ENCODE data around the gene PPP1R15B.

Gene PPP1R15B

DNA sequence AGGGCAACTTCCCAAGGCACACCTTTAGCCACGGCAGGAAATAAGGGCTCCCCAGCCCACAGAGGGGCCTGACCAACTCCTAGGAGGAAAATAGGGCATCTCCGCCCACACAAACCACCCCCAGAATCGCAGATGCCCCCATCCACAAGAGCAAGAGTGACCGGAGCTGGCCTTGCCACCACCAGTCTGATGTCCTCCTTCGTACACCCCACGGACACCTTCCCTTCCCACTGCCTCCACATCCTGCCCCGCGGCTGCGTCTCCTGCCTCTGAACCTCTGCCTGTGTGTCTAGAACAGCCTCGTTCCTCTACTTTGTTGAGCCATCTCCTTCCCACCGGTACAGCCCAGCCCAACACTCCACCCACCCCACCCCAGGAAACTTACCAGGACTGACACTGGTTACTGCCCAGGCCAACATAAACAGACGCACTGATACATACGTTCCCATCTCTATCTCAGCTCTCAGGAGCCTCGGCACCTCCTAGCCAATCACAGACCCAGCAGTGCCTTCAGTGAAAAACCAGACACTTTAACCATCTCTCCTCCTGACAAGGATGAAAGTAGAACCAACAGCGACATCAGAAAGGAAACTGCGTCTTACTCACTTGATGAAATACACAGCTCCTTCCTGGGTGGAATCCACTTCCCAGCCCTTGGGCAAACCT lies 44.3 kb downstream of the PPP1R15B start:
- DNase-seq (ENCODE audit: low read depth in 2 of 2) = no peak

GRCh38 chr1:204366759-204367158 lies 44.9 kb downstream of the PPP1R15B start:
- DNase-seq (ENCODE audit: low read depth in 2 of 2) = no peak

GRCh38 chr1:204363335-204364114 lies 48.1 kb downstream of the PPP1R15B start:
- DNase-seq (ENCODE audit: low read depth in 2 of 2) = peak; percentile 42 to 47

GRCh38 chr1:204362984-204363334 lies 48.7 kb downstream of the PPP1R15B start:
- no peak for DNase-seq (ENCODE audit: low read depth in 2 of 2)

- DNase-seq (ENCODE audit: low read depth in 2 of 2) = no peak
These were observed 49.8 kb downstream of the PPP1R15B start for GRCh38 chr1:204361781-204362180.

- no peak for DNase-seq (ENCODE audit: low read depth in 2 of 2)
These were observed 50.3 kb downstream of the PPP1R15B start for GRCh38 chr1:204361341-204361771.

- DNase-seq (ENCODE audit: low read depth in 2 of 2) = no peak
These were observed 51.3 kb downstream of the PPP1R15B start for GRCh38 chr1:204360314-204360713.

- DNase-seq (ENCODE audit: low read depth in 2 of 2) = no peak
These were observed 52.0 kb downstream of the PPP1R15B start, which contains the start of gene PLEKHA6 for GRCh38 chr1:204359474-204360255. TSS of gene PLEKHA6 (minus strand) at chr1:204359929. CDS start at chr1:204273727, 86,202 bp downstream.

- DNase-seq (ENCODE audit: low read depth in 2 of 2) = no peak
These were observed 52.5 kb downstream of the PPP1R15B start for GRCh38 chr1:204359131-204359473.

DNA sequence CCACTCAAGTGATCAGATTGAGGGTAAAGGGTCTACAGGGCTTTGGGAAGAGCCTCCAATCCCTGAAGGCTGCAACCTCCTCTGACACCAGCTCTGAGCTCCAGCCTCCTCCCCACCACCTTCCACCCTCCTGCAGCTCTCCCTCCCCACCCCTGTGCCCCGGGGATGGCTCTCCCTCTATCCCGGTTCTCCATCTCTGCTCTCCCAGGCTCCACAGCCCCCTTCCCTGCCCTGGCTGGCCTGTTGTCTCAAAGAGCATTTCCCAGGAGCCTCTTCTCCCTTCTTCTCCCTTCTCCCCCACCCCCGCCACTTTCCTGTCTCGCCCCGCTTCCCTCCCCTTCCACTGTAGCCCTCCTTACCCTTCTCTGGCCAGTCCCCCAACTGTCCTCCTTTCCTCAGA lies 53.0 kb downstream of the PPP1R15B start:
- no peak for DNase-seq (ENCODE audit: low read depth in 2 of 2)

- no peak for DNase-seq (ENCODE audit: low read depth in 2 of 2)
These were observed 53.8 kb downstream of the PPP1R15B start for GRCh38 chr1:204357551-204358490.

DNA sequence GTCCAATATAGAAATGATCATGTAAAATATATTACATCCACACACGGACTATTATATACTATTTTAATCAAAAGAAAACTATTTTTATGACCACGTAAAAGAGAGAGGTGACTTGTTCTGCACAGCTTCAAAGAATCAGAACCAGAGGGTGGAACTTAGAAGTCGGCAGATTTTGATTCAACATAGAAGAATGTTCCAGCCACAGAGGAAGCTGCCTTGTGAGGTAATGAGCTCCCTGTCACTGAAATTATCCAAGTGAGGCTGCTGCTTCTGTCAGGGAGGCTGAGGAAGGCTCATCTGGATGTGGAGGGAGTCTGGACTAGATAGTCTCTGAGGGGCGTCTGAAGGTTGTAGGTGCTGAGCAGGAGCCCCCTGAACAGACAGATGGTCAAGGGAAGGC lies 54.6 kb downstream of the PPP1R15B start:
- no peak for DNase-seq (ENCODE audit: low read depth in 2 of 2)

DNA sequence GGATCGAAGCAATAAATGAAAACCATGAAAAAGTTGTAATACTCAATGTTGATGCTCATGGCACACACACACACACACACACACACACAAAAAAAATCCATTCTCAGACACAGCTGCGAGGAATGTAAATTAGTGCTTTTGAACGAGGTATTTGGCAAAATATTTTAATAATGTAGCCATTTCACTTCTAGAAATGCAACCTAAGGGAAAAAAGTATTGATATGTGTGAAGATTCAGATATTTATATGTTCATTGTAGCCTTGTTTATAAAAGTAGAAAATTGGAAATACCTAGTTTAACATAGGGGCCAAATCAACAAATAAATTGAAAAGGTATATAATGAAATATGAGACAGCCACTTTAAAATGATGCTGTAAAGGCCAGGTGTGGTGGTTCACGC lies 55.7 kb downstream of the PPP1R15B start:
- DNase-seq (ENCODE audit: low read depth in 2 of 2) = no peak

DNA sequence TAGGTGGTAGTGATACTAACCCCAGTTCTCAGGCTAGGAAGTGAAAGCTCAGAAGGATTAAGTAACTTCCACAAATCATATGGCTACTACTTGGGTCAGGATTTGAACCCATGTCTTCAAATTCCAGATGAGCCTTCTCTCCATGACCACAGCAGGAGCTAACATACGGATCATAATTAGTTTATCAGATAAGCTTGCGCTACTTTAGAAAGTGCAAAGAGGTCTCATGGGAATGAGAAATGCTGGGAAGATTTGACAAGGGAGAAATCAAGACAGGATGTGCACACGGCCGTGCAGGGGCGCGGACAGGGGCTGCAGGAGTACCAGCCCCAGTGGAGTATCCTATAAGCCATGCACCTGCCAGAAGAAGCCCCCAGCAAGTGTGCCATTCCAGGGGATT lies 57.0 kb downstream of the PPP1R15B start:
- DNase-seq (ENCODE audit: low read depth in 2 of 2) = no peak
